OCI-M1 (cell line): ENCODE measurements around the gene AOC3.
"Not testable (repeated sequence)": the region's sequence is repeated elsewhere in the genome, so short reads cannot be mapped to it uniquely, and the experiment has no call there.

Experiments used
- DNase-seq: peaks from one replicate; lab custom pipeline; 2025; lab: John Stamatoyannopoulos, UW

AOC3 gene

DNA sequence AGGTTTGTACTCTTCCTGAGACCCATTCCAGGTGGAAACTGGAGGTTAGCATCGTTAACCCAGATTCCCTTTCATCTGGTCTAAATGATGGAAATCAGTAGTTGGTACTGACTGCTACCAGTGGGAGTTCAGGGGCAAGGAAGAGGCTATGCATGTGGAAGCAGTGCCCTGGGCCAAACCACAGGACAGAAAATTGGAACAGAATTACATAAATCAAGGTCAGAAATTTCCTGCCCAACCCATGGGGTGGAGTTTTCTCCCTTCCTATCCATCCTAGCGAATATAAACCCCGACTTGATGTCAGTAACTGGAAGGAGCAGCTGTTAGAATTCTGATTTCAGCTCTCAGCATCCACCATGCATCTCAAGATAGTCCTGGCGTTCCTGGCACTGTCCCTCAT lies 6.7 kb upstream of the AOC3 start, which contains the start of gene AOC2:
Gene AOC2, plus strand, starts transcription at position 310 of the 400 bp plus-strand sequence. Its CDS starts 47 bp downstream, at position 357.
- no peak for DNase-seq

DNA sequence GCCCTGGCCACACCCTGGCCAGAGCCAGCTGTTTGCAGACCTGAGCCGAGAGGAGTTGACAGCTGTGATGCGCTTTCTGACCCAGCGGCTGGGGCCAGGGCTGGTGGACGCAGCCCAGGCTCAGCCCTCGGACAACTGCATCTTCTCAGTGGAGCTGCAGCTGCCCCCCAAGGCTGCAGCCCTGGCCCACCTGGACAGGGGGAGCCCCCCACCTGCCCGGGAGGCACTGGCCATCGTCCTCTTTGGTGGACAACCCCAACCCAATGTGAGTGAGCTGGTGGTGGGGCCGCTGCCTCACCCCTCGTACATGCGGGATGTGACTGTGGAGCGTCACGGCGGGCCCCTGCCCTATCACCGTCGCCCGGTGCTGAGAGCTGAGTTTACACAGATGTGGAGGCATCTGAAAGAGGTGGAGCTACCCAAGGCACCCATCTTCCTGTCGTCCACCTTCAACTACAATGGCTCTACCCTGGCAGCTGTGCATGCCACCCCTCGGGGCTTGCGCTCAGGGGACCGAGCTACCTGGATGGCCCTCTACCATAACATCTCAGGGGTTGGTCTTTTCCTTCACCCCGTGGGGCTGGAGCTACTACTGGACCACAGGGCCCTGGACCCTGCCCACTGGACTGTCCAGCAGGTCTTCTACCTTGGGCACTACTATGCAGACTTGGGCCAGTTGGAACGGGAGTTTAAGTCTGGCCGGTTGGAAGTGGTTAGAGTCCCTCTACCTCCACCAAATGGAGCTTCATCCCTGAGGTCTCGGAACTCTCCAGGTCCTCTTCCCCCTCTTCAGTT lies 6.0 kb upstream of the AOC3 start:
- DNase-seq = no peak

DNA sequence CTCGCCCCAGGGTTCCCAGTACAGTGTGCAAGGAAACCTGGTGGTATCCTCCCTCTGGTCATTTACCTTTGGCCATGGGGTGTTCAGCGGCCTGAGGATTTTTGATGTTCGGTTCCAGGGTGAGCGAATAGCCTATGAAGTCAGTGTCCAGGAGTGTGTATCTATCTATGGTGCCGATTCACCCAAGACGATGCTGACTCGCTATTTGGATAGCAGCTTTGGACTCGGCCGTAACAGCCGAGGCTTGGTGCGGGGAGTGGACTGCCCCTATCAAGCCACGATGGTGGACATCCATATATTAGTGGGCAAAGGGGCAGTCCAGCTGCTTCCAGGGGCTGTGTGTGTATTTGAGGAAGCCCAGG lies 5.5 kb upstream of the AOC3 start:
- no peak for DNase-seq

DNA sequence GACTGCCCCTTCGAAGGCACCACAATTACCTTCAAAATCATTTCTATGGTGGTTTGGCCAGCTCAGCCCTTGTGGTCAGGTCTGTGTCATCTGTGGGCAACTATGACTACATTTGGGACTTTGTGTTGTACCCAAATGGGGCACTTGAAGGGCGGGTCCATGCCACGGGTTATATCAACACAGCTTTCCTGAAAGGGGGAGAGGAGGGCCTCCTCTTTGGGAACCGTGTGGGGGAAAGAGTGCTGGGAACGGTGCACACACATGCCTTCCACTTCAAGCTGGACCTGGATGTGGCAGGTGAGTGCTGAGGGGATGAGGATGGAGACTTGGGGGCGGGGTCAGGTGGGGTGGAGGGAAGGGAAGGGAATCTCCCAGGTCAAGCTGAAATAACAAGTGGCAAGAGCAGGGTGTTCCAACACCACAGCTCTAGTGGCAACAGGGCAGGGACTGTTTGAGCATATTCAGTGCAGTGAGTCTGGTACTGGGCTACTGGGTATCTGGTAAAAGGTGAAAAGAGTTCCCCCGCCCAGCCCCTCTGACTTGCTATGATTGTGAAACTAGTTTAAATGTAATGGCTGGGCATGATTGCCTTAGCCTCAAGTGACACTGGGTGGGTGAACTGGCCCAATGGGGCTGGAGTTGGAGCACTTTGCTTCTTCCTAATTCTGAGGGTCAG lies 4.9 kb upstream of the AOC3 start:
- no peak for DNase-seq

DNA sequence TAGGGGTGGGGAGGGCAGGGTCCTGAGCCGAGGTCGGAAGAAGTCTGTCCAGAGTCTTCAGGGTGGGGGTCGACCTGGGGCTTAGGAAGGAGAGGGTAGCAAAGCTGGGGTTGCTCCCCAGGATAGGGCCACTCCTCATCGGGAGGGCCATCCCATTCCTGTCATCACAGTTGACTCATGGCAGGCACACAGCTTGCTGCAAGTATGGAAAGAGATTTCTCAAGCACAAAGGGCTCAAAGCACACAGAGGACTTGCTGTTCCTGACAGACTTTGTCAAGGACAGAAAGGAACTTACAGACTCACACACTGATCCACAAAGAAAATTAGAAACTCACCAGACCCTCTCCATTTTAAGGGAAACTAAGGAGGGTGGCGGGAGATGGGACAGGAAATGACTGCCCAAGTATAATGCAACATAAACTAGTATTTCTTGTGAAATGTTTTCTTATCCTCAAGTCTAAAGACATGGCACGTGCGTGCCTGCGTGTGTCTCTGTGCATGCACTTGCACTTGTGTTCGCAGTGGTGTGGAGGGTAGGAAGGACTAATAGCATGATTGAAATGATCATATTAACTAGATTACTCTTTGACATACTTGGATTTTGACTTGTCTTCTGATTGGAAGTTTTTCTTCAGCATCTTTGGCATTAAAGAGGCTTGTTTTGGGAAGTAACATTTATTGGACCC lies 4.3 kb upstream of the AOC3 start:
- DNase-seq = no peak

DNA sequence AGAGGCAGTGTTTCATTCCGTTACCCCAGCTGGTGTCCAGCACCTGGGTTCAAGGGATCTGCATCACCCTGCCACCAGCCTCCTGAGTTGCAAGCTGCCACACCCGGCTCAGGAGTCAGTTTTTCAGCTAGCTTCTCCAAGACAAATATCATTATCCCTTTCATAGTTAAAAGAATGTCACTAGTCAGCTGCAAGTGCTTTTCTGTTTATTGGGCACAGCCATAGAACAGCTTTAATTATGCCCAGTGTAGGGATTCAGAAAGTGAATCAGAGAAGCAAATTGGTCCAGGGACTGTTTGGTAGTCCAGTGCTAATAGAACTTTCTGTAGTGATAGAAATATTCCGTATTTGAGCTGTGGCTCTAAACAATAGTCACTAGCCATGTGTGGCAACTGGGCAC lies 2.9 kb upstream of the AOC3 start:
- no peak for DNase-seq

DNA sequence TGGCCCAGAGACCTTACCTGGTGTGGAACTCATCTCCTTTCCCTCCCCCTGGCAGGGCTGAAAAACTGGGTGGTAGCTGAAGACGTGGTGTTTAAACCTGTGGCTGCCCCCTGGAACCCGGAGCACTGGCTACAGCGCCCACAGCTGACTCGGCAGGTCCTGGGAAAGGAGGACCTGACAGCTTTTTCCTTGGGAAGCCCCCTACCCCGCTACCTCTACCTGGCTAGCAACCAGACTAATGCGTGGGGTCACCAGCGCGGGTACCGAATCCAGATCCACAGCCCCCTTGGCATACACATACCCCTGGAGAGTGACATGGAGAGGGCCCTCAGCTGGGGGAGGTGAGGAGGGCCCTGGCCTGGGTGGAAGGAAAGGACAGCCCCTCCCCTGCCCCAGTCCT lies 2.0 kb upstream of the AOC3 start:
- DNase-seq = no peak

DNA sequence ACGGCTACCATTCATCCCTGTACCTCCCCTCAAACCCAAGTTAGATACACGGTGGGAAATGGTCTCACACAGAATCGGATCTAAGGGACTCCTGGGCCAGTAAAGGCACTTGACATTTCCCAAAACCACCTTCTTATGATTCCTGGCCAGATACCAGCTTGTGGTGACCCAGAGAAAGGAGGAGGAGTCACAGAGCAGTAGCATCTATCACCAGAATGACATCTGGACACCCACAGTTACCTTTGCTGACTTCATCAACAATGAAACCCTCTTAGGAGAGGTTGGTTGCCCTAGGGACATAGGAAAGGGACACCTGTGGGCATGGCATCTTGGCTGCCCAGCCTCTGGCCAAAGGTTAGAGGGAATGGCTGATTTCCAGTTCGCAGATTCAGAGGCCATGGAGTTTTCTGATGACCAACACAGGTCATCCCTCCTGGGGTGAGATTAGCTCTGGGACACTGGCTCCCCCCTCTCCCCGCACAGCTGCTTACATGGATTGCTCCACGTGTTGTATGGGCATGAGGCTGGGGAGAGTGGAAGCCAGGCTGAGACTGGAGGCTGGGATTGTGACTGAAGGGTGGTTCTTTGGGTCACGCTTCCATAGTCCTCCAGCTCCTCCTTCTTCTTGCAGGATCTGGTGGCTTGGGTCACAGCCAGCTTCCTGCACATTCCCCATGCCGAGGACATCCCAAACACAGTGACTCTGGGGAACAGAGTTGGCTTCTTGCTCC lies 1.4 kb upstream of the AOC3 start:
- DNase-seq = no peak

DNA sequence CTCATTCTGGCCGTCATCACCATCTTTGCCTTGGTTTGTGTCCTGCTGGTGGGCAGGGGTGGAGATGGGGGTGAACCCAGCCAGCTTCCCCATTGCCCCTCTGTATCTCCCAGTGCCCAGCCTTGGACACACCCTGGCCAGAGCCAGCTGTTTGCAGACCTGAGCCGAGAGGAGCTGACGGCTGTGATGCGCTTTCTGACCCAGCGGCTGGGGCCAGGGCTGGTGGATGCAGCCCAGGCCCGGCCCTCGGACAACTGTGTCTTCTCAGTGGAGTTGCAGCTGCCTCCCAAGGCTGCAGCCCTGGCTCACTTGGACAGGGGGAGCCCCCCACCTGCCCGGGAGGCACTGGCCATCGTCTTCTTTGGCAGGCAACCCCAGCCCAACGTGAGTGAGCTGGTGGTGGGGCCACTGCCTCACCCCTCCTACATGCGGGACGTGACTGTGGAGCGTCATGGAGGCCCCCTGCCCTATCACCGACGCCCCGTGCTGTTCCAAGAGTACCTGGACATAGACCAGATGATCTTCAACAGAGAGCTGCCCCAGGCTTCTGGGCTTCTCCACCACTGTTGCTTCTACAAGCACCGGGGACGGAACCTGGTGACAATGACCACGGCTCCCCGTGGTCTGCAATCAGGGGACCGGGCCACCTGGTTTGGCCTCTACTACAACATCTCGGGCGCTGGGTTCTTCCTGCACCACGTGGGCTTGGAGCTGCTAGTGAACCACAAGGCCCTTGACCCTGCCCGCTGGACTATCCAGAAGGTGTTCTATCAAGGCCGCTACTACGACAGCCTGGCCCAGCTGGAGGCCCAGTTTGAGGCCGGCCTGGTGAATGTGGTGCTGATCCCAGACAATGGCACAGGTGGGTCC lies 607 bp downstream of the AOC3 start:
- not testable (repeated sequence) for DNase-seq

DNA sequence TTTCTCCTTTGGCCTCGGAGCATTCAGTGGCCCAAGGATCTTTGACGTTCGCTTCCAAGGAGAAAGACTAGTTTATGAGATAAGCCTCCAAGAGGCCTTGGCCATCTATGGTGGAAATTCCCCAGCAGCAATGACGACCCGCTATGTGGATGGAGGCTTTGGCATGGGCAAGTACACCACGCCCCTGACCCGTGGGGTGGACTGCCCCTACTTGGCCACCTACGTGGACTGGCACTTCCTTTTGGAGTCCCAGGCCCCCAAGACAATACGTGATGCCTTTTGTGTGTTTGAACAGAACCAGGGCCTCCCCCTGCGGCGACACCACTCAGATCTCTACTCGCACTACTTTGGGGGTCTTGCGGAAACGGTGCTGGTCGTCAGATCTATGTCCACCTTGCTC lies 1.4 kb downstream of the AOC3 start:
- DNase-seq = no peak

DNA sequence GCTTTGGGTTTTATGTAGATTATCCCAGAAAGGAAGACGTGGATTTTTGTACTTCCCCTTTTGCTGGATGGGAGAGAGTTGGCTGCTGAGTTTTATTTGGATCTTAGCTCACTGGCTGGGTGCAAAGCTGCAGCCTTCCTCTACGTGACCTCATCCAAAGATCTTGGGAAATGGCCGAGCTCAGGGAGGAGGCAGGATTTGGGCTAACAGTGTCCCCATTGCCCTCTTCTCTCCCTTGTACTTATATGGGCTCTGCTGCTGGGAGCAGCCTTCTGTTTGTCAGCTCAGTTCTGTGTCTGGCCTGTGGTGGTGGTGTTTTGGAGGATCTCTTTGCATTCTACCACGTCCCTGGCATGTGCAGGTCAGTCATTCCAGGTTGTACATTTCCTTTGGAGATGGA lies 2.0 kb downstream of the AOC3 start:
- no peak for DNase-seq

DNA sequence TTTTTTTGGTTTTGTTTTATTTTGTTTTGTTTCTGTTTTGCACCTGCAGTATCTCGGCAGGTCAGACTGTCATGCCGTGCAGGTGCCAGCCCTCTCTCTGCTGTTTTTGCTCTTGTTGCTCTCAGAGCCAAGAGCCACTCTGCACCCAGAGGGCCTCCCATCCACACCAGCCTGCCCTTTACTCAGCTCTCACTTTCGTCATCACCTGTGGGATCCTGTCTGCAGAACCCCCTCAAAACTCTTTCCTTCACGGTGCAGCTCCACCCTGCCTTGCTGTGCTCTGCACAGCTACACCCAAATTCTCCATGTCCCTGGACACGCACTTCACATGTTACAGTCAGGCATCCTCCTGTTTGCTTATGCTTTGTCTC lies 2.6 kb downstream of the AOC3 start:
- no peak for DNase-seq

DNA sequence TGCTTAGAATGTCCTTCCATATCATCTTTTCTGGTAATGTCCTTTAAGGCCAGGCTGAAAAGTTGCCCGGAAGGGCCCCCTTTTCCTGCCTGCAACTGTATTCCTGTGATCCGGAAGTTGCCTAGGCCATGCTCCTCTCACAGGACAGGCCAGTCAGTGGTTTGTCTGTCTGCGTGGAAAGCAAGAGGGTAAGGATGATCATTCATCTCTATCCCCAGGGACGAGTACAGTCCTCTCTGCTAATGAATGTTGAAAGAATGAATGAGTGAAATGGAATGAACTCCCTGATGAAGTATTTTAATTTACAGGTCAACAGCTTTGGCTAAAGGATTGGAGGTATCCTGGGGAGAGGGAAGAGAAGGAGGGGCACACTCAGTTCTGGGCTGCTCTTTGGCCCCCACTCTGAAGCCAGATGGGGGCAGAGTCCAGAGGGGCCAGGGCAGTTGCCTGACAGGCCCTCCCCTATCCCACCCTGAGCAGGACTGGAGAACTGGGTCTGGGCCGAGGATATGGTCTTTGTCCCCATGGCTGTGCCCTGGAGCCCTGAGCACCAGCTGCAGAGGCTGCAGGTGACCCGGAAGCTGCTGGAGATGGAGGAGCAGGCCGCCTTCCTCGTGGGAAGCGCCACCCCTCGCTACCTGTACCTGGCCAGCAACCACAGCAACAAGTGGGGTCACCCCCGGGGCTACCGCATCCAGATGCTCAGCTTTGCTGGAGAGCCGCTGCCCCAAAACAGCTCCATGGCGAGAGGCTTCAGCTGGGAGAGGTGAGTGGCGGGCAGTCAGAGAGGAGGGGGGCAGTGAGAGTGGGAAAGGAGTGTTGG lies 3.2 kb downstream of the AOC3 start:
- no peak for DNase-seq

DNA sequence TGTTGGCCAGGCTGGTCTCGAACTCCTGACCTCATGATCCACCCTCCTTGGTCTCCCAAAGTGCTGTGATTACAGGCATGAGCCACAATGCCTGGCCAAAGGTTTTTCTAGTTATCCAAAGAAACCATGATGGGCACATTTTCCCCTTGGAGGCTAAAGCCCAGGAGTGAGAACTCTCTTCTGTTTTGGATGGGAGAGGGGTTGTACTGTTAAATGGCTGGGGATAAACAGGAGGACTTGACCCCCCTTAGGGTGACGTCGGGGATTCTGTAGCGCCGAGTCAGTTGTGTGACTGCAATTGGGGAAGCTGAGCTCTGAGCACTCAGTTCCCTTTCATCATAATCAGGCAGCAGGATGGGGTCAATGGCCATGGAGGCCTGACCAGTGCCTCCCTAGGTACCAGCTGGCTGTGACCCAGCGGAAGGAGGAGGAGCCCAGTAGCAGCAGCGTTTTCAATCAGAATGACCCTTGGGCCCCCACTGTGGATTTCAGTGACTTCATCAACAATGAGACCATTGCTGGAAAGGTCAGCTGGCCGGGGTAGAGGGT lies 4.1 kb downstream of the AOC3 start:
- DNase-seq = no peak

DNA sequence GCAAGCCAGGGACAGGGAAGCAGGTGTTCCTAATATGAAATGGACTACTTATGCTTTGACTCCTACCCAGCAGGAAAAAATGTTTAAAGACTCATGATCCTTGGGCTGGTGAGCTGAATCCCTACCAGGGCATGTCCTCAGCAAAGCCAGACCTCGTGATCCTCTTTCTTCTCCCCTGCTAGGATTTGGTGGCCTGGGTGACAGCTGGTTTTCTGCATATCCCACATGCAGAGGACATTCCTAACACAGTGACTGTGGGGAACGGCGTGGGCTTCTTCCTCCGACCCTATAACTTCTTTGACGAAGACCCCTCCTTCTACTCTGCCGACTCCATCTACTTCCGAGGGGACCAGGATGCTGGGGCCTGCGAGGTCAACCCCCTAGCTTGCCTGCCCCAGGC lies 5.1 kb downstream of the AOC3 start:
- not testable (repeated sequence) for DNase-seq

DNA sequence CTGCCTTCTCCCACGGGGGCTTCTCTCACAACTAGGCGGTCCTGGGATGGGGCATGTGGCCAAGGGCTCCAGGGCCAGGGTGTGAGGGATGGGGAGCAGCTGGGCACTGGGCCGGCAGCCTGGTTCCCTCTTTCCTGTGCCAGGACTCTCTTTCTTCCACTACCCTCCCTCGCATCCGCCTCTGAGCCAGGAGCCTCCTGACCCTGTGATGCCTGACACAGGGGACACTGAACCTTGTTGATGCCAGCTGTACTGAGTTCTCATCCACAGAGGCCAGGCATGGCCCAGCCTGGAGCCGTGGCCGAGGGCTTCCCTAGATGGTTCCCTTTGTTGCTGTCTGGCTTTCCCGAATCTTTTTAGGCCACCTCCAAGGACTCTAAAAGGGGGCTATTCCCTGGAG lies 5.5 kb downstream of the AOC3 start:
- not testable (repeated sequence) for DNase-seq

DNA sequence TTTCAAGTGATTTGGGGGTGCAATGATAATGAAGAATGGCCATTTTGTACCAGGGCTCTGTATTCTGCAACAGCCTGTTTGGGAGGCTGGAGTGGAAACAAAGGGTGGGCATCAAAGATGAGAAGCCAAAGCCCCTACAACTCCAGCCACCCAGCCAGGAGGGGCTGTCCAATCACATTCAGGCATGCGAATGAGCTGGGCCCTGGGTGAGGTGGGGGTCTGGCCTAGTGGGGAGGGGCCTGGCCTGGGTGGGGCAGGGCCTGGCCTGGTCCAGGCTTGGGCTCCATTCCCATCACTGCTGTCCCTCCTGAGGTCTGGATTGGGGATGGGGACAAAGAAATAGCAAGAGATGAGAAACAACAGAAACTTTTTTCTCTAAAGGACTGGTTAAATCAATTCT lies 6.4 kb downstream of the AOC3 start:
- no peak for DNase-seq

DNA sequence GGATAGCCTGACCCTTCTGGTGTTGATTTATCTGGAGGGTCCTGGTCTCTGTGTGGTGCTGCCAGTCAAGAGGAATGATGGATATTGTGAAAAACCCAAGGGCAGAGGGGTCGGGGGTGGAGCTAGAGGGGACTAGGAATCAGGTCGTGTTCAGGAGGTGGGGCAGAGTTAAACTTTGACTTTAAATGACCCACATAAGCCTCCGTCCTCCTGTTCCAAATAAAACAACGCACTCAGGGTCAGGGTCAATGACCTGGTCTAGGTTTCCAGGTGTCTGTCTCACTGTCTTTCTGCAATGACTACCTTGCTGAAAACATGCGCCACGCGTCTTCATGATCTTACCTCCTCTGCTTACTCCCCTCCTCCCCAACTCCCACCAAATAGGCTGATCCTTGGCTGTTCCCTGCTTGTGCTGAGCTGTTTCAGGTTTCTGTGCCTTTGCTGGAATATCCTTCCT lies 14.7 kb downstream of the AOC3 start:
- DNase-seq = no peak

DNA sequence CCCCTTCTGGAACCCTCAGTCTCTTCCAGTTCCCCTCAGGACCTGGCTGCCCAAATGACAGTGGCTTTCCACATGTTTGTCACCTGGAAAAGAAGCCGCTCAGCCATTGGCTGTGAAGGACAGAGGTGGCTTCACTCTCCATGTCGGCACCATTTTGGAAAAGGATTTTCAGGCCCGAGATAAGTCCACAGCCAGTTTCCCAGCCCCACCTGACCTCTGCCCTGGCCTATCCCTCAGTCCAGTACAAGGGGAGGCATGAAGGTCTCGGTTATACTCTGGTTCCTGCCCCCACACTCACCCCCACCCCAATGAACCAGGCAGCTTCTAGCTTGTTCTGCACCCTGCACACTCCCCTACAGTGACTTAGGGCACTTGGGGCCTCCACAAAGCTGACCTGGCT lies 15.2 kb downstream of the AOC3 start:
- DNase-seq = no peak
